Progenitor cell of endocrine pancreas (in vitro differentiated cells): ENCODE measurements around the gene SOBP. TPM values are rescaled to one million over a fixed set of nuclear protein-coding genes. Genes with fewer than 3 reads are reported as not detected.

ENCODE experiments used
- DNase-seq: peaks from one replicate; pipeline ENCODE4 v3.0.0; 2021; ENCODE audit warnings: low spot score; ENCODE audit not compliant: unreplicated experiment
- H3K27ac Mint-ChIP-seq: 2 replicates; pipeline ENCODE4 v1.8.0; 2021; ENCODE audit warnings: mild to moderate bottlenecking, moderate library complexity, mixed read lengths
- H3K27me3 Mint-ChIP-seq: 2 replicates; pipeline ENCODE4 v1.8.0; 2021; ENCODE audit warnings: mixed read lengths
- H3K36me3 Mint-ChIP-seq: 2 replicates; pipeline ENCODE4 v1.8.0; 2022; ENCODE audit warnings: mixed read lengths; ENCODE audit not compliant: insufficient read depth
- H3K4me1 Mint-ChIP-seq: 2 replicates; pipeline ENCODE4 v1.8.0; 2021; ENCODE audit warnings: low read depth, mixed read lengths
- H3K4me3 Mint-ChIP-seq: 2 replicates; pipeline ENCODE4 v1.8.0; 2021; ENCODE audit warnings: low read depth, mild to moderate bottlenecking, moderate library complexity, mixed read lengths
- H3K9me3 Mint-ChIP-seq: 2 replicates; pipeline ENCODE4 v1.8.0; 2021; ENCODE audit warnings: low read depth, mixed read lengths
- total RNA-seq: library from RNA; stranded (reverse); gene quantifications from 2 replicates; pipeline ENCODE4 v1.2.1, GENCODE V29; 2021
- TF ChIP-seq, protein P1 (sequence below): fragments of 200-600 bp; sonication (generic); IDR thresholded peaks from one replicate; pipeline ENCODE4 v1.5.0; 2021; ENCODE audit warnings: antibody characterized with exemption, mild to moderate bottlenecking; ENCODE audit not compliant: unreplicated experiment

Gene SOBP
- total RNA-seq, 1 donor from 2014 or later: 17.0 TPM

- TF ChIP-seq, protein P1, sequence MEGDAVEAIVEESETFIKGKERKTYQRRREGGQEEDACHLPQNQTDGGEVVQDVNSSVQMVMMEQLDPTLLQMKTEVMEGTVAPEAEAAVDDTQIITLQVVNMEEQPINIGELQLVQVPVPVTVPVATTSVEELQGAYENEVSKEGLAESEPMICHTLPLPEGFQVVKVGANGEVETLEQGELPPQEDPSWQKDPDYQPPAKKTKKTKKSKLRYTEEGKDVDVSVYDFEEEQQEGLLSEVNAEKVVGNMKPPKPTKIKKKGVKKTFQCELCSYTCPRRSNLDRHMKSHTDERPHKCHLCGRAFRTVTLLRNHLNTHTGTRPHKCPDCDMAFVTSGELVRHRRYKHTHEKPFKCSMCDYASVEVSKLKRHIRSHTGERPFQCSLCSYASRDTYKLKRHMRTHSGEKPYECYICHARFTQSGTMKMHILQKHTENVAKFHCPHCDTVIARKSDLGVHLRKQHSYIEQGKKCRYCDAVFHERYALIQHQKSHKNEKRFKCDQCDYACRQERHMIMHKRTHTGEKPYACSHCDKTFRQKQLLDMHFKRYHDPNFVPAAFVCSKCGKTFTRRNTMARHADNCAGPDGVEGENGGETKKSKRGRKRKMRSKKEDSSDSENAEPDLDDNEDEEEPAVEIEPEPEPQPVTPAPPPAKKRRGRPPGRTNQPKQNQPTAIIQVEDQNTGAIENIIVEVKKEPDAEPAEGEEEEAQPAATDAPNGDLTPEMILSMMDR: no peak
- Mint-ChIP-seq H3K9me3 (no peaks in the 10 kb centered on the region), H3K36me3 (peaks cover 3% of the 10 kb centered on the region), H3K27ac (peak overlapping the region; percentile 36), H3K4me1 (peaks cover 24% of the 10 kb centered on the region), H3K27me3 (no peaks in the 10 kb centered on the region), H3K4me3 (no peak overlapping the region)
- no peak for DNase-seq
These were observed 46.5 kb downstream of the SOBP start for GRCh38 chr6:107536180-107536961.

DNA sequence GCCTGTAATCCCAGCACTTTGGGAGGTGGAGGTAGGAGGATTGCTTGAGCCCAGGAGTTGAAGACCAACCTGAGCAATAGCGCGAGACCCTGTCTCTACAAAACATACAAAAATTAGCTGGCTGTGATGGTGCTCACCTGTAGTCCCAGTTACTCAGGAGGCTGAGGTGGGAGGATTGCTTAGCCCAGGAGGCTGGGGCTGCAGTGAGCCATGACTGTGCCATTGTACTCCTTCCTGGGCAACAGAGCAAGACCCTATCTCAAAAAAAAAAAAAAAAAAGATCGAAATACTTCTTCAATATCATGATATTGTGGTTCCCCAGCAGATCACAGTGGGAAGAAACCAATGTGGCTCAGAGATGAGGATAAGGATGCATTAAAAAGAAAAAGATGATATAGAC, 47.6 kb downstream of the SOBP start:
- Mint-ChIP-seq H3K9me3 (no peaks in the 10 kb centered on the region), H3K4me1 (peaks cover 24% of the 10 kb centered on the region), H3K4me3 (no peak overlapping the region), H3K27me3 (no peaks in the 10 kb centered on the region), H3K36me3 (peaks cover 7% of the 10 kb centered on the region), H3K27ac (no peak overlapping the region)
- TF ChIP-seq, protein P1: no peak
- DNase-seq: no peak

DNA sequence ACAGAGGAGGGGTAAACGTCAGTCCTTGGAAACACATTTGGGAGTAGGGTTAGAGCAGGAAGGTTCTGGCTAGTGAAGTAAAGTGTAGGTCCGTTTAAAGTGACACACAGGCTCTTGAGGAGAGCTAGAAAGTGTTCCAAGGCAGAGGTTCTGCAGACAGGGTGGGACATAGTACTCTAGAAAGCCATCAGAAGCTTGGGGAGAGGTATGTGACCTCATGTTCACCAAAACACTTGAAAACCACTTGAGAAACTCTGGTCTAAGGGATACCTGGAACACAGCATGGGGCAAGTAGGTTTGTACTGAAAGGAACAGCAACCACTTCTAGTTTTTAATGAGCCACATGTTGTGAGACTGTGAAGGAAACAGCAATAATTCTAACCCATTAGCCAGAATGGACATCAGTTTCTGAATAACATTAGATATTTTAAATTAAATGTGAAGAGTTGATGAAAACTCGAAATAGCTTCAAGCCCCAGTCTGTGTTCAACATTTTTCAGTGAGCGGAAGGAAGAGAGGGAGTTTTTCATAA, 49.0 kb downstream of the SOBP start:
- Mint-ChIP-seq H3K36me3 (peaks cover 7% of the 10 kb centered on the region), H3K27me3 (no peaks in the 10 kb centered on the region), H3K4me1 (peaks cover 24% of the 10 kb centered on the region), H3K27ac (peak overlapping the region; percentile 69), H3K4me3 (no peak overlapping the region), H3K9me3 (no peaks in the 10 kb centered on the region)
- TF ChIP-seq, protein P1: no peak
- no peak for DNase-seq

- H3K27me3 Mint-ChIP-seq: no peaks in the 10 kb centered on the region
- H3K27ac Mint-ChIP-seq: peak overlapping the region; percentile 63
- peaks cover 7% of the 10 kb centered on the region for H3K36me3 Mint-ChIP-seq
- H3K4me1 Mint-ChIP-seq: peaks cover 24% of the 10 kb centered on the region
- TF ChIP-seq, protein P1: no peak
- H3K9me3 Mint-ChIP-seq: no peaks in the 10 kb centered on the region
- peak overlapping the region; percentile 8 for H3K4me3 Mint-ChIP-seq
- DNase-seq: no peak
These were observed 49.5 kb downstream of the SOBP start for GRCh38 chr6:107539409-107539808.

- no peak for DNase-seq
- Mint-ChIP-seq H3K27me3 (no peaks in the 10 kb centered on the region), H3K27ac (peak overlapping the region; percentile 63), H3K36me3 (peaks cover 7% of the 10 kb centered on the region), H3K9me3 (no peaks in the 10 kb centered on the region), H3K4me1 (peaks cover 24% of the 10 kb centered on the region), H3K4me3 (peak overlapping the region; percentile 36)
- TF ChIP-seq, protein P1: no peak
These were observed 50.0 kb downstream of the SOBP start for GRCh38 chr6:107539849-107540464.
